HG02759 (cell line): ENCODE results near the gene PRRT4.

Experiments
- ATAC-seq: cut with Tn5 transposase; IDR thresholded peaks from one replicate; pipeline ENCODE4 v1.9.1; 2021; ENCODE audit warnings: mild to moderate bottlenecking, moderate library complexity; ENCODE audit not compliant: unreplicated experiment

Gene PRRT4

GRCh38 chr7:128396357-128396756 is 34.9 kb upstream of the PRRT4 start:
- no peak for ATAC-seq

- no peak for ATAC-seq
These were observed 34.3 kb upstream of the PRRT4 start for GRCh38 chr7:128395748-128396147.

GRCh38 chr7:128394904-128395496 is 33.5 kb upstream of the PRRT4 start:
- no peak for ATAC-seq

- no peak for ATAC-seq
These were observed 32.2 kb upstream of the PRRT4 start for GRCh38 chr7:128393526-128394330.

- no peak for ATAC-seq
These were observed 31.2 kb upstream of the PRRT4 start for GRCh38 chr7:128392446-128393327.

- no peak for ATAC-seq
These were observed 30.3 kb upstream of the PRRT4 start for GRCh38 chr7:128391805-128392204.

- no peak for ATAC-seq
These were observed 29.5 kb upstream of the PRRT4 start for GRCh38 chr7:128390871-128391565.

- no peak for ATAC-seq
These were observed 28.3 kb upstream of the PRRT4 start for GRCh38 chr7:128389618-128390329.

GRCh38 chr7:128389085-128389617 is 27.7 kb upstream of the PRRT4 start:
- ATAC-seq, result no peak

GRCh38 chr7:128388145-128388485 is 26.6 kb upstream of the PRRT4 start:
- ATAC-seq, result no peak

GRCh38 chr7:128387216-128388144 is 26.0 kb upstream of the PRRT4 start:
- ATAC-seq, result peak; percentile 74

- no peak for ATAC-seq
These were observed 24.8 kb upstream of the PRRT4 start for GRCh38 chr7:128385988-128386925.

- ATAC-seq, result no peak
These were observed 23.2 kb upstream of the PRRT4 start for GRCh38 chr7:128384726-128385125.

GRCh38 chr7:128383776-128384175 is 22.3 kb upstream of the PRRT4 start:
- no peak for ATAC-seq

- no peak for ATAC-seq
These were observed 19.8 kb upstream of the PRRT4 start for GRCh38 chr7:128381161-128381821.

GRCh38 chr7:128380483-128381106 is 19.1 kb upstream of the PRRT4 start:
- no peak for ATAC-seq

GRCh38 chr7:128379900-128380479 is 18.5 kb upstream of the PRRT4 start:
- no peak for ATAC-seq
